Measurements from ENCODE around the gene AADAC. TPM values are rescaled to one million over a fixed set of nuclear protein-coding genes. Genes with fewer than 3 reads are reported as not detected.
"Not testable (repeated sequence)": the region's sequence is repeated elsewhere in the genome, so short reads cannot be mapped to it uniquely, and the experiment has no call there.

The AADAC gene
- total RNA-seq, 1 experiment from 2014 or later: not detected

DNA sequence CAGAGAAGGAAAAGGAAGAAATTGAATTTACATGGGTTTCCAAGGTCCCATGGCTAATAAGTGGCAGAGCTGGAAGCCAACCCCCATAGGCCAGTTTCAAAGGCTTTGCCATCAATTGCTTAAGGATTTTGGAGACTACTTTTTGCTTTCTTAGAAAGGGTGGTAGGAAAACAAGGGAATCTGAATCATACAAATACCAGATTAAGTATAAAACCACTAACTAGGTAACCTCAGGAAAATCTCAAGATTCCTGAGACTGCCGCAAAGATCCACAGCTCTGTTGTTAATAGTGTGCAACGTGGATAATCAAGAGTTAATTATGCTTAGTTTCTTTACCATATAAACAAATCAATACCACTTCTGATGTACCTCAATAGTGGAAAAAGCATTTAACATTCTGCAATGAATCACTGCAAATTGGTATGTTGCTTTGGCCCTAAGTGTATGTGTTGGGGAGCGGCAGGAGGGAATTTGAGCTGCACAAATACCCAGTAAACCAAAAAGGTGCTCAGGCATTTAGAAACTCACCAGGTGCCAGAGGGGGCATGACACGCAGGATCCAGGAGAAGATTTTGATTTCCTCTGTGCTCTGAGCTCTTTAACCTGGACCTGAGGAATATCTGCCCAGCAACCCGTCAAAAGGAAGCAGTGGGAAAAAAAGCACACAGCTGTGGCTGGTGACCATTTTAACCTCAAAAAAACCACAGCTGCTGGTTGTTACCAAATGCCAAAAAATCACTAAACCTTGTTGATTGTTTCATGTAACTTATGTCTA, 22.0 kb downstream of the AADAC start:
- H3K36me3 ChIP-seq (ENCODE audit: insufficient read depth, low read length): no peaks in the 10 kb centered on the region
- no peak for DNase-seq
- no peaks in the 10 kb centered on the region for H3K9me3 ChIP-seq (ENCODE audit: low read length)
- H3K79me2 ChIP-seq (ENCODE audit: low read length): no peaks in the 10 kb centered on the region
- no peak overlapping the region for H3K27ac ChIP-seq (ENCODE audit: low read length)
- H3K4me2 ChIP-seq (ENCODE audit: low read depth, low read length, poor library complexity, severe bottlenecking): no peak overlapping the region
- H3K9ac ChIP-seq (ENCODE audit: low read length): no peak overlapping the region
- H3K4me3 ChIP-seq (ENCODE audit: low read length): no peak overlapping the region
- H3K4me1 ChIP-seq (ENCODE audit: low read length): peaks cover 4% of the 10 kb centered on the region
- no peaks in the 10 kb centered on the region for H4K20me1 ChIP-seq (ENCODE audit: insufficient read depth, low read depth, low read length)
- no peak overlapping the region for H2AFZ ChIP-seq (ENCODE audit: low read length)
- no peaks in the 10 kb centered on the region for H3K9me2 ChIP-seq (replicated peaks; ENCODE audit: insufficient read depth, low read length)
- H3K27me3 ChIP-seq (ENCODE audit: low read length): no peaks in the 10 kb centered on the region

DNA sequence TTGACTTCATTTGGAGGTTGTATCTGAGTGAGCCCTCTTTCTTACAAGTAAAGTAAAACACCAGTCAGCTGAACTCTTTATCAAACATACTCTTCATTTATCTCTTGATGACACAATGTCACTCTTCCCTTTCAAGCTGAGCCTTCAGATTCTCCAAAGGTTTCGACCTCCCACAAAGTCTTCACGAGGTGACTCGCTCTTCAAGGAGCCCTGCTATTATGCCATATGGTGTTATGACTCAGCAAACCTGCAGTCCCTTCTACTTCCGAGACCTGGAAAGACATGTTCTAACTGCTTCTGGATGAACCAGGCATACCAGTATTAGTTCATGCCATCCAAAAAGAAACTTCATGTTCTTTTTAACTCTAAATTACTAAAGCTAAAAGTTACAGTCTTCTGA, 23.1 kb downstream of the AADAC start:
- Histone ChIP-seq H3K27ac (ENCODE audit: low read length) (no peak overlapping the region), H3K4me2 (ENCODE audit: low read depth, low read length, poor library complexity, severe bottlenecking) (no peak overlapping the region), H3K9me2 (replicated peaks; ENCODE audit: insufficient read depth, low read length) (no peaks in the 10 kb centered on the region), H3K4me3 (ENCODE audit: low read length) (no peak overlapping the region), H3K9ac (ENCODE audit: low read length) (no peak overlapping the region), H3K36me3 (ENCODE audit: insufficient read depth, low read length) (no peaks in the 10 kb centered on the region), H3K4me1 (ENCODE audit: low read length) (peaks cover 4% of the 10 kb centered on the region), H3K9me3 (ENCODE audit: low read length) (no peaks in the 10 kb centered on the region), H4K20me1 (ENCODE audit: insufficient read depth, low read depth, low read length) (no peaks in the 10 kb centered on the region), H3K79me2 (ENCODE audit: low read length) (no peaks in the 10 kb centered on the region), H3K27me3 (ENCODE audit: low read length) (no peaks in the 10 kb centered on the region), H2AFZ (ENCODE audit: low read length) (no peak overlapping the region)
- DNase-seq: no peak

DNA sequence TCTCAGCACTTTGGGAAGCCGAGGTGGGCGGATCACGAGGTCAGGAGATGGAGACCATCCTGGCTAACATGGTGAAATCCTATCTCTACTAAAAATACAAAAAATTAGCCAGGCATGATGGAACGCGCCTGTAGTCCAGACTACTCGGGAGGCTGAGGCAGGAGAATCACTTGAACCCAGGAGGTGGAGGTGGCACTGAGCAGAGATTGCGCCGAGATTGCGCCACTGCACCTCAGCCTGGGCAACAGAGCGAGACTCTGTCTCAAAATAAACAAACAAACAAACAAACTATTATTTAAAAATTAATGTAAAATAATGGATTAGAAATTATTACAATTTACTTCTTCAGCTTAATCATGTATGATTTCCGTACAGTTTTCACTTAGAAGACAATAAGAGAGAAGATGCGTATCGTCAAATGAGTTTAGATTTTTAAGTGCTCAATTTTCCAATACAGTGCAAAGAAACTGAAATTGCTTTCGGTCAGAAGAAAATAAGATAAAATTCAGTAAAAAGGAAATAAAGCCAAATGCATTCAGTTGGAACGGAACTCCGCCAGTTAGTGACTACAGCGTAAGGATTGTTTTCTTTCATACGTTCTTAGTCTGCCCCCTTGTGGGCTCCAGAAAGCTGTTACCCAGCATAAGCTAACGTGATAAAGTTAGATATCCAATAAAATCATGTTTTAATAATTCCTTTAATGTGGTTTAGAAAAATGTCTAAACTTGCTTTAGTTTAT, 24.8 kb downstream of the AADAC start:
- Histone ChIP-seq H3K4me1 (ENCODE audit: low read length) (peaks cover 4% of the 10 kb centered on the region), H3K9me2 (replicated peaks; ENCODE audit: insufficient read depth, low read length) (no peaks in the 10 kb centered on the region), H3K9me3 (ENCODE audit: low read length) (no peaks in the 10 kb centered on the region), H3K9ac (ENCODE audit: low read length) (no peak overlapping the region), H3K27me3 (ENCODE audit: low read length) (no peaks in the 10 kb centered on the region), H3K4me2 (ENCODE audit: low read depth, low read length, poor library complexity, severe bottlenecking) (peak overlapping the region; percentile 33), H3K36me3 (ENCODE audit: insufficient read depth, low read length) (no peaks in the 10 kb centered on the region), H3K27ac (ENCODE audit: low read length) (no peak overlapping the region), H3K79me2 (ENCODE audit: low read length) (no peaks in the 10 kb centered on the region), H3K4me3 (ENCODE audit: low read length) (no peak overlapping the region), H4K20me1 (ENCODE audit: insufficient read depth, low read depth, low read length) (no peaks in the 10 kb centered on the region), H2AFZ (ENCODE audit: low read length) (no peak overlapping the region)
- peak; percentile 88 for DNase-seq

DNA sequence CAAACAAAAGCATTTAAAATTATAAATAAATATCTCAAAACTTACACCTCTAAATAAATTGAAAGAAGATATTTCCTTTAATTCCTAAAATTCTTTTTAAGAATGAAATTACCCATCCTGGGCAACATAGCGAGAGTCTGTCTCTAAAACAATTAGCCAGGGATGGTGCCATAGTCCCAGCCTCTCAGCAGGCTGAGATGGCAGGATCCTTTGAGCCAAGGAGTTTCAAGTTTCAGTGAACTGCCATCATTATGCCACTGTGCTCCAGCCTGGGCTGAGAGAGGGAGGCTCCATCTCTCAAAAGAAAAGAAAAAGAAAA, 25.4 kb downstream of the AADAC start:
- Histone ChIP-seq H3K27me3 (ENCODE audit: low read length) (no peaks in the 10 kb centered on the region), H3K79me2 (ENCODE audit: low read length) (no peaks in the 10 kb centered on the region), H3K4me3 (ENCODE audit: low read length) (no peak overlapping the region), H3K9ac (ENCODE audit: low read length) (no peak overlapping the region), H3K27ac (ENCODE audit: low read length) (no peak overlapping the region), H3K4me2 (ENCODE audit: low read depth, low read length, poor library complexity, severe bottlenecking) (no peak overlapping the region), H3K36me3 (ENCODE audit: insufficient read depth, low read length) (no peaks in the 10 kb centered on the region), H3K4me1 (ENCODE audit: low read length) (peaks cover 4% of the 10 kb centered on the region), H4K20me1 (ENCODE audit: insufficient read depth, low read depth, low read length) (no peaks in the 10 kb centered on the region), H2AFZ (ENCODE audit: low read length) (no peak overlapping the region), H3K9me3 (ENCODE audit: low read length) (no peaks in the 10 kb centered on the region), H3K9me2 (replicated peaks; ENCODE audit: insufficient read depth, low read length) (no peaks in the 10 kb centered on the region)
- no peak for DNase-seq

DNA sequence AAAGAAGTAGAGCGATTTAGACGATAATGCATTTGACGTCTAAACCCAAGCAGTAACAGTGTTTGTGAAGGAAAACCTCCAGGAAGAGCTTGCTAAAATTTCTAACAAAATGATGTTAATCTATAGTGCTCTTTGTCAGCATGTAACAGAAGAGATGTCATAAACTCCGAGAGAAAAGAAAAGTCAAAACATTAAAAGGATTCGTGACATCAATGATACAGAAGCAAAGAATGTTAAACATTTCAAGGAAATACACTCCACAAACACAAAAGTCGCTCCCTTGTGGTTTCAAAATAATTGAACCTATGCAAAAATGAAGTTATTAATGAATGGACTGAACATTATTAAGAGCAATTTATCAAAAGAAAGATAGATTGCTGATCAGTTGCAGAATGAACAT, 27.9 kb downstream of the AADAC start:
- Histone ChIP-seq H3K36me3 (ENCODE audit: insufficient read depth, low read length) (no peaks in the 10 kb centered on the region), H3K4me2 (ENCODE audit: low read depth, low read length, poor library complexity, severe bottlenecking) (no peak overlapping the region), H3K9me3 (ENCODE audit: low read length) (no peaks in the 10 kb centered on the region), H3K4me3 (ENCODE audit: low read length) (no peak overlapping the region), H3K79me2 (ENCODE audit: low read length) (no peaks in the 10 kb centered on the region), H2AFZ (ENCODE audit: low read length) (no peak overlapping the region), H3K9me2 (replicated peaks; ENCODE audit: insufficient read depth, low read length) (no peaks in the 10 kb centered on the region), H3K9ac (ENCODE audit: low read length) (no peak overlapping the region), H3K27me3 (ENCODE audit: low read length) (no peaks in the 10 kb centered on the region), H3K27ac (ENCODE audit: low read length) (no peak overlapping the region), H4K20me1 (ENCODE audit: insufficient read depth, low read depth, low read length) (no peaks in the 10 kb centered on the region), H3K4me1 (ENCODE audit: low read length) (peaks cover 4% of the 10 kb centered on the region)
- DNase-seq: no peak

DNA sequence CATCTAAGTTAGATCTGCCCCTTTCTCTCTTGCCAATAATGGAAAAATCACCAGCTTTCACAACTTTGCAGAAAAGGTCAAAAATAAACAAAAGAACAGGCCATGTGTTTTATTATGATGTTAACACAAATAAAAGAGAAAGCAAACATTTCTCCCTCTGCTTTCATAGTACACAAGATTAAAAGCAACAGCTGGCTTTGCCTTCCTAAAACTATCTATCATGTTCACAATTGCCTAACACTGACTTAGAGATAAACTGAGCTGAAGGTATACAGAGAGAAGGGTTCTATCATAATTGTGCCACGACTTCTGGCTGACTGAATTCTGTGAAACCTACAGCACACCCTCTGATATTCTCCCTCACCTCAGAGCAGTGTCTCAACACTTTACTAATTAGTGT, 29.4 kb downstream of the AADAC start:
- no peaks in the 10 kb centered on the region for H3K9me2 ChIP-seq (replicated peaks; ENCODE audit: insufficient read depth, low read length)
- no peak overlapping the region for H2AFZ ChIP-seq (ENCODE audit: low read length)
- no peaks in the 10 kb centered on the region for H4K20me1 ChIP-seq (ENCODE audit: insufficient read depth, low read depth, low read length)
- no peaks in the 10 kb centered on the region for H3K36me3 ChIP-seq (ENCODE audit: insufficient read depth, low read length)
- no peaks in the 10 kb centered on the region for H3K79me2 ChIP-seq (ENCODE audit: low read length)
- no peaks in the 10 kb centered on the region for H3K27me3 ChIP-seq (ENCODE audit: low read length)
- H3K9me3 ChIP-seq (ENCODE audit: low read length): no peaks in the 10 kb centered on the region
- H3K4me2 ChIP-seq (ENCODE audit: low read depth, low read length, poor library complexity, severe bottlenecking): no peak overlapping the region
- no peak for DNase-seq
- H3K9ac ChIP-seq (ENCODE audit: low read length): no peak overlapping the region
- H3K4me1 ChIP-seq (ENCODE audit: low read length): peaks cover 4% of the 10 kb centered on the region
- H3K4me3 ChIP-seq (ENCODE audit: low read length): no peak overlapping the region
- H3K27ac ChIP-seq (ENCODE audit: low read length): no peak overlapping the region

DNA sequence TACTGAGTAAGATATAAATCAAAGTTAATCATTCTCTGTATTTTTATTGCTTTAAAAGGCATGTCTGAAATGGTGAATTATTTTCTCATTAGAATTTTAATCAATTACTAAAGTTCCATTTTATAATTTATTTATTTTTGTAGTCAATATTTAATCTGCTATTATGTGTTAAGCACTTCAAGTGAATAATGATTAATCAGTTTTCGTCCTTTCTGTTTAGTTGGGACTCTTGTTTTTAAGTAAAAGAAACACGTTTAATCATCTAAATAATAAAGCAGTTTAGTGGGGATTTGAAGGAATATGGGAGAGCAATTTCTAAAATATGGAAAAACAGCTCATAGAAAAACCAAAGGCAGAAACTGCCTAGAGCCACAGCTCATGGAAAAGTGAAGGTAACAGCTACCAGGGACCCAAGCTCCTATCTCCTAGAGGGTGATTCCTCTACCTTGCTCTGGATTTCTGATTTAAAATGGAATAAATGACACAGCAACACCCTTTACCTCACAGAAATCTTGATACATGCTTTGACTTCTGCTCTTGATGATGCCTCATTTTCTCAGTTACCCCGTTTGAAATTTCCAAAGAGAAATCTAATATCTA, 31.5 kb downstream of the AADAC start:
- no peak overlapping the region for H3K27ac ChIP-seq (ENCODE audit: low read length)
- DNase-seq: no peak
- no peaks in the 10 kb centered on the region for H3K27me3 ChIP-seq (ENCODE audit: low read length)
- no peak overlapping the region for H3K4me2 ChIP-seq (ENCODE audit: low read depth, low read length, poor library complexity, severe bottlenecking)
- no peaks in the 10 kb centered on the region for H3K79me2 ChIP-seq (ENCODE audit: low read length)
- H3K4me1 ChIP-seq (ENCODE audit: low read length): peaks cover 4% of the 10 kb centered on the region
- H3K36me3 ChIP-seq (ENCODE audit: insufficient read depth, low read length): no peaks in the 10 kb centered on the region
- no peaks in the 10 kb centered on the region for H3K9me2 ChIP-seq (replicated peaks; ENCODE audit: insufficient read depth, low read length)
- no peaks in the 10 kb centered on the region for H3K9me3 ChIP-seq (ENCODE audit: low read length)
- no peak overlapping the region for H3K9ac ChIP-seq (ENCODE audit: low read length)
- no peaks in the 10 kb centered on the region for H4K20me1 ChIP-seq (ENCODE audit: insufficient read depth, low read depth, low read length)
- H2AFZ ChIP-seq (ENCODE audit: low read length): no peak overlapping the region
- H3K4me3 ChIP-seq (ENCODE audit: low read length): no peak overlapping the region

DNA sequence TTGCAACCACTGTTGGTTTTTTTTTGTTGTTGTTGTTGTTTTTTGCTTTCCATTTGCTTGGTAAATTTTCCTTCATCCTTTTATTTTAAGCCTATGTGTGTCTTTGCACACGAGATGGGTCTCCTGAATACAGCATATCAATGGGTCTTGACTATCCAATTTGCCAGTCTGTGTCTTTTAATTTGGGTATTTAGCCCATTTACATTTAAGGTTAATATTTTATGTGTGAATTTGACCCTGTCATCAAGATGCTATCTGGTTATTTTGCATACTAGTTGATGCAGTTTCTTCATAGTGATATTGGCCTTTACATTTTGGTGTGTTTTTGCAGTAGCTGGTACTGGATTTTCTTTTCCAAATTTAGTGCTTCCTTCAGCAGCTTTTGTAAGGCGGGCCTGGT, 36.1 kb downstream of the AADAC start:
- H3K9me2 ChIP-seq (replicated peaks; ENCODE audit: insufficient read depth, low read length); H3K4me1 ChIP-seq (ENCODE audit: low read length); H4K20me1 ChIP-seq (ENCODE audit: insufficient read depth, low read depth, low read length); H3K4me2 ChIP-seq (ENCODE audit: low read depth, low read length, poor library complexity, severe bottlenecking); H3K79me2 ChIP-seq (ENCODE audit: low read length); H3K4me3 ChIP-seq (ENCODE audit: low read length); H3K36me3 ChIP-seq (ENCODE audit: insufficient read depth, low read length); H3K9me3 ChIP-seq (ENCODE audit: low read length); H3K27ac ChIP-seq (ENCODE audit: low read length); H2AFZ ChIP-seq (ENCODE audit: low read length); DNase-seq; H3K27me3 ChIP-seq (ENCODE audit: low read length); H3K9ac ChIP-seq (ENCODE audit: low read length): not testable (repeated sequence)
